AG09309 (cell line): ENCODE results near the gene TCAIM.

ENCODE experiments used
- DNase-seq: peaks from one replicate; pipeline ENCODE4 v3.0.0-alpha.2; 2010; ENCODE audit warnings: low read depth
- H3K4me3 ChIP-seq: 2 replicates; pipeline ENCODE4 v1.5.1; 2011; ENCODE audit warnings: mild to moderate bottlenecking, low read depth, low read length, moderate library complexity; ENCODE audit not compliant: control insufficient read depth
- CTCF ChIP-seq: IDR thresholded peaks from 2 replicates; pipeline ENCODE4 v1.5.1; 2011; ENCODE audit warnings: mild to moderate bottlenecking, low read depth, low read length, inconsistent platforms; ENCODE audit not compliant: insufficient read depth, control insufficient read depth; ENCODE audit errors: missing control alignments

TCAIM gene

GRCh38 chr3:44437800-44438199 is 99.2 kb downstream of the TCAIM start:
- no peak for TF ChIP-seq CTCF
- DNase-seq = no peak
- no peak overlapping the region for H3K4me3 ChIP-seq

GRCh38 chr3:44439499-44440295 is 101.1 kb downstream of the TCAIM start:
- no peak for DNase-seq
- no peak overlapping the region for H3K4me3 ChIP-seq
- no peak for TF ChIP-seq CTCF

- TF ChIP-seq CTCF = no peak
- H3K4me3 ChIP-seq = no peak overlapping the region
- no peak for DNase-seq
Measured at GRCh38 chr3:44442596-44443309, 104.2 kb downstream of the TCAIM start.

- H3K4me3 ChIP-seq = no peak overlapping the region
- DNase-seq = no peak
- TF ChIP-seq CTCF = no peak
Measured at GRCh38 chr3:44444437-44444836, 105.9 kb downstream of the TCAIM start.

GRCh38 chr3:44444896-44445691 is 106.5 kb downstream of the TCAIM start:
- DNase-seq = no peak
- H3K4me3 ChIP-seq = no peak overlapping the region
- no peak for TF ChIP-seq CTCF

GRCh38 chr3:44445786-44446185 is 107.2 kb downstream of the TCAIM start:
- DNase-seq = no peak
- H3K4me3 ChIP-seq = no peak overlapping the region
- no peak for TF ChIP-seq CTCF
